Mesendoderm (in vitro differentiated cells): ENCODE results near the gene KCTD20.

Source experiments
- DNase-seq: peaks from one replicate; pipeline ENCODE4 v3.0.0; 2013
- H2AK5ac ChIP-seq: 2 replicates; pipeline ENCODE4 v1.6.1; 2013; ENCODE audit warnings: low read length, inconsistent platforms
- H2BK120ac ChIP-seq: 2 replicates; pipeline ENCODE4 v1.6.1; 2013; ENCODE audit warnings: low read depth, mild to moderate bottlenecking, low read length, moderate library complexity, mixed read lengths
- H2BK15ac ChIP-seq: replicated peaks from 2 replicates; pipeline ENCODE4 v1.6.1; 2013; ENCODE audit warnings: low read depth, mild to moderate bottlenecking, moderate library complexity
- H2BK5ac ChIP-seq: 2 replicates; pipeline ENCODE4 v1.6.1; 2013; ENCODE audit warnings: low read length, inconsistent platforms
- H3K18ac ChIP-seq: 2 replicates; pipeline ENCODE4 v1.6.1; 2013; ENCODE audit warnings: mild to moderate bottlenecking, low read length, mixed read lengths
- H3K23ac ChIP-seq: one replicate; pipeline ENCODE4 v1.6.1; 2013; ENCODE audit warnings: low read length
- H3K27ac ChIP-seq: 2 replicates; pipeline ENCODE4 v1.5.1; 2013; ENCODE audit warnings: low read depth, mild to moderate bottlenecking, inconsistent platforms, low read length, moderate library complexity
- H3K27me3 ChIP-seq: 2 replicates; pipeline ENCODE4 v1.6.1; 2013; ENCODE audit warnings: low read length, control low read depth, mild to moderate bottlenecking, inconsistent platforms; ENCODE audit not compliant: insufficient read depth, poor library complexity
- H3K36me3 ChIP-seq: 2 replicates; pipeline ENCODE4 v1.6.1; 2013; ENCODE audit warnings: low read length, inconsistent platforms; ENCODE audit not compliant: control insufficient read depth, insufficient read depth
- H3K4ac ChIP-seq: one replicate; pipeline ENCODE4 v1.6.1; 2013; ENCODE audit warnings: low read depth, mild to moderate bottlenecking, low read length, moderate library complexity
- H3K4me1 ChIP-seq: 2 replicates; pipeline ENCODE4 v1.6.1; 2013; ENCODE audit warnings: low read depth, low read length, inconsistent platforms; ENCODE audit not compliant: control insufficient read depth
- H3K4me2 ChIP-seq: 2 replicates; pipeline ENCODE4 v1.6.1; 2013; ENCODE audit warnings: low read length
- H3K4me3 ChIP-seq: 2 replicates; pipeline ENCODE4 v1.5.1; 2013; ENCODE audit warnings: mild to moderate bottlenecking, low read length
- H3K56ac ChIP-seq: one replicate; pipeline ENCODE4 v1.6.1; 2013; ENCODE audit warnings: low read length
- H3K79me1 ChIP-seq: 2 replicates; pipeline ENCODE4 v1.6.1; 2013; ENCODE audit warnings: low read length, inconsistent platforms
- H3K79me2 ChIP-seq: 2 replicates; pipeline ENCODE4 v1.6.1; 2013; ENCODE audit warnings: mild to moderate bottlenecking, low read length; ENCODE audit not compliant: control insufficient read depth, insufficient read depth
- H3K9ac ChIP-seq: 2 replicates; pipeline ENCODE4 v1.6.1; 2013; ENCODE audit warnings: low read length, inconsistent platforms
- H4K5ac ChIP-seq: one replicate; pipeline ENCODE4 v1.6.1; 2013; ENCODE audit warnings: low read length
- H4K8ac ChIP-seq: one replicate; pipeline ENCODE4 v1.6.1; 2013; ENCODE audit warnings: low read depth, mild to moderate bottlenecking, control low read depth, low read length, moderate library complexity
- WGBS: extraction: QIAGEN DNeasy Blood & Tissue Kit; methylation state at CpG from one replicate; pipeline ENCODE4 v1.1.7; 2013; ENCODE audit warnings: low lambda C conversion rate, missing lambda C conversion rate; ENCODE audit not compliant: insufficient coverage; ENCODE audit errors: extremely low coverage; 5-methylcytosine and 5-hydroxymethylcytosine counted together

KCTD20 gene

GRCh38 chr6:36423101-36423824 is 19.5 kb upstream of the KCTD20 start:
- no peaks in the 10 kb centered on the region for H3K79me2 ChIP-seq
- H3K56ac ChIP-seq, result peak overlapping the region; percentile 97
- no peak overlapping the region for H4K8ac ChIP-seq
- H3K23ac ChIP-seq, result no peak overlapping the region
- H2BK120ac ChIP-seq, result no peak overlapping the region
- H3K9ac ChIP-seq, result peak overlapping the region; percentile 92
- H3K4me3 ChIP-seq, result peak overlapping the region; percentile 76
- H3K4me1 ChIP-seq, result peaks cover 1% of the 10 kb centered on the region
- H4K5ac ChIP-seq, result no peak overlapping the region
- H3K18ac ChIP-seq, result no peak overlapping the region
- H3K4me2 ChIP-seq, result peak overlapping the region; percentile 92
- no CpG with 5 or more reads among the region's 51 CpGs for WGBS
- no peak overlapping the region for H2BK5ac ChIP-seq
- H2AK5ac ChIP-seq, result peak overlapping the region; percentile 31
- DNase-seq, result peak; percentile 99
- no peak overlapping the region for H2BK15ac ChIP-seq
- H3K27me3 ChIP-seq, result peaks cover 1% of the 10 kb centered on the region
- H3K4ac ChIP-seq, result no peak overlapping the region
- no peaks in the 10 kb centered on the region for H3K79me1 ChIP-seq
- no peaks in the 10 kb centered on the region for H3K36me3 ChIP-seq
- H3K27ac ChIP-seq, result no peak overlapping the region

GRCh38 chr6:36426622-36427021 is 16.2 kb upstream of the KCTD20 start:
- Histone ChIP-seq H3K4me2 (no peak overlapping the region), H2BK15ac (no peak overlapping the region), H2AK5ac (no peak overlapping the region), H3K79me2 (no peaks in the 10 kb centered on the region), H2BK5ac (no peak overlapping the region), H3K36me3 (no peaks in the 10 kb centered on the region), H3K56ac (no peak overlapping the region), H3K4me1 (peaks cover 1% of the 10 kb centered on the region), H3K9ac (no peak overlapping the region), H3K4me3 (no peak overlapping the region), H2BK120ac (no peak overlapping the region), H4K5ac (no peak overlapping the region), H4K8ac (no peak overlapping the region), H3K4ac (no peak overlapping the region), H3K79me1 (no peaks in the 10 kb centered on the region), H3K23ac (no peak overlapping the region), H3K27ac (no peak overlapping the region), H3K27me3 (peaks cover 1% of the 10 kb centered on the region), H3K18ac (no peak overlapping the region)
- no peak for DNase-seq
- no CpG with 5 or more reads among the region's 3 CpGs for WGBS

- Histone ChIP-seq H4K8ac (no peak overlapping the region), H2BK5ac (no peak overlapping the region), H3K18ac (no peak overlapping the region), H3K4me2 (no peak overlapping the region), H3K23ac (no peak overlapping the region), H3K56ac (no peak overlapping the region), H3K4me3 (no peak overlapping the region), H3K4me1 (no peaks in the 10 kb centered on the region), H2BK120ac (no peak overlapping the region), H3K27me3 (peaks cover under 1% of the 10 kb centered on the region), H3K27ac (no peak overlapping the region), H3K79me1 (no peaks in the 10 kb centered on the region), H4K5ac (no peak overlapping the region), H3K9ac (no peak overlapping the region), H2AK5ac (no peak overlapping the region), H2BK15ac (no peak overlapping the region), H3K79me2 (no peaks in the 10 kb centered on the region), H3K36me3 (no peaks in the 10 kb centered on the region), H3K4ac (no peak overlapping the region)
- WGBS, result no CpG with 5 or more reads among the region's 4 CpGs
- no peak for DNase-seq
These were observed 13.9 kb upstream of the KCTD20 start for GRCh38 chr6:36428911-36429310.

DNA sequence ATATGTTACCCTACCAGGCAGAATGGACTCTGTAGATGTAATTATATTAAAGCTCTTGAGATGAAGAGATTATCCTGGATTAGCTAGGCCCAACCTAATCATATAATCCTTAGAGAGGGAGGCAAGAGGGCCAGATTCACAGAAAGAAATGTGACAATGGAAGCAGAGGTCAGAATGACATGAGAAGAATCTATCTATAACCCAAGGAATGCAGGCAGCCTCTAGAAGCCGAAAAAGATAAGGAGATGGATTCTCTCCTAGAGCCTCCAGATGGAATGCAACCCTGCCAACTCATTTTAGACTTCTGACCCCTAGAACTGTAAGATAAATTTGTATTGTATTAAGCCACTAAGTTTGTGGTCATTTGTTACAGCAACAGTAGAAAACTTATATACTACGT is 12.4 kb upstream of the KCTD20 start:
- Histone ChIP-seq H3K27ac (no peak overlapping the region), H3K27me3 (no peaks in the 10 kb centered on the region), H3K4ac (no peak overlapping the region), H3K79me2 (no peaks in the 10 kb centered on the region), H2AK5ac (no peak overlapping the region), H3K36me3 (no peaks in the 10 kb centered on the region), H3K56ac (no peak overlapping the region), H3K4me3 (no peak overlapping the region), H3K79me1 (no peaks in the 10 kb centered on the region), H2BK15ac (no peak overlapping the region), H4K5ac (no peak overlapping the region), H2BK120ac (no peak overlapping the region), H3K23ac (no peak overlapping the region), H3K18ac (no peak overlapping the region), H2BK5ac (no peak overlapping the region), H4K8ac (no peak overlapping the region), H3K4me1 (no peaks in the 10 kb centered on the region), H3K9ac (no peak overlapping the region), H3K4me2 (no peak overlapping the region)
- DNase-seq, result peak; percentile 74
- 100% methylated on average over 1 of the region's 2 CpGs for WGBS

GRCh38 chr6:36431197-36431596 is 11.6 kb upstream of the KCTD20 start:
- H4K8ac ChIP-seq, result no peak overlapping the region
- H3K9ac ChIP-seq, result no peak overlapping the region
- no peak overlapping the region for H2BK120ac ChIP-seq
- no peak for DNase-seq
- no peak overlapping the region for H3K56ac ChIP-seq
- no peaks in the 10 kb centered on the region for H3K36me3 ChIP-seq
- no peak overlapping the region for H3K18ac ChIP-seq
- no peaks in the 10 kb centered on the region for H3K79me1 ChIP-seq
- no peaks in the 10 kb centered on the region for H3K79me2 ChIP-seq
- H3K4me1 ChIP-seq, result no peaks in the 10 kb centered on the region
- H3K4me2 ChIP-seq, result no peak overlapping the region
- no peak overlapping the region for H2BK5ac ChIP-seq
- no peaks in the 10 kb centered on the region for H3K27me3 ChIP-seq
- no CpG with 5 or more reads among the region's 4 CpGs for WGBS
- no peak overlapping the region for H3K23ac ChIP-seq
- H2BK15ac ChIP-seq, result no peak overlapping the region
- H3K4ac ChIP-seq, result no peak overlapping the region
- no peak overlapping the region for H2AK5ac ChIP-seq
- no peak overlapping the region for H4K5ac ChIP-seq
- H3K4me3 ChIP-seq, result no peak overlapping the region
- no peak overlapping the region for H3K27ac ChIP-seq

DNA sequence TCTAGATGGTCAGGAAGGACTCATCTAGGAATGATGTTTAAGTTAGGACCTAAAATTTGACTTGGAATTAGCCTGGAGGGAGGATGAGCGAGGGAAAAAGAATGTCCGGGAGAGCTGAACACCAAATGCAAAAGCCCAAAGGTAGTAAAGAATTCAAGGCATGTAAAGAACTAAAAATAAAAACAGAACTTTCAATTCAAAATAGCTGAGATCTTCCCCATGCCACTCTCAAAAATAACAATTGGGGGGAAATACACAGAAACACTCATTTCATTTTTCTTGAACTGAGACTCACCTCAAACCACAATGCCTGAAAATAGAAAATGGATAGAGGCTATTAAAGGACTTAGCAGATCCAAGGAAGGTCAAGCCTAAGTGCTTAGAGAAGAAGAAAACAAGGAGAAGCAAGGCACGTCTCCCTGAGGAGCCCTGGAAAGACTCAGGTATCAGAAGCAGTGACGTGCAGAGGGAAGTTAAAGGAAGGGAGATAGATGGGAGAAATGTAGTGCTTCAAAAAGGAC is 10.6 kb upstream of the KCTD20 start:
- Histone ChIP-seq H2BK120ac (no peak overlapping the region), H3K4me1 (no peaks in the 10 kb centered on the region), H4K5ac (no peak overlapping the region), H3K4me3 (no peak overlapping the region), H3K4ac (no peak overlapping the region), H3K79me1 (no peaks in the 10 kb centered on the region), H3K9ac (no peak overlapping the region), H2AK5ac (no peak overlapping the region), H3K79me2 (no peaks in the 10 kb centered on the region), H2BK5ac (no peak overlapping the region), H3K23ac (peak overlapping the region; percentile 66), H3K36me3 (no peaks in the 10 kb centered on the region), H3K4me2 (no peak overlapping the region), H3K27me3 (no peaks in the 10 kb centered on the region), H3K56ac (no peak overlapping the region), H4K8ac (no peak overlapping the region), H3K27ac (peak overlapping the region; percentile 62), H3K18ac (no peak overlapping the region), H2BK15ac (no peak overlapping the region)
- peak; percentile 72 for DNase-seq
- no CpG with 5 or more reads among the region's 4 CpGs for WGBS
